ENCODE results near the gene SSR4. TPM values are rescaled to one million over a fixed set of nuclear protein-coding genes. Genes with fewer than 3 reads are reported as not detected.

SSR4 gene
- total and polyA plus RNA-seq, 4 donors: 125 to 459 (median 304) TPM

DNA sequence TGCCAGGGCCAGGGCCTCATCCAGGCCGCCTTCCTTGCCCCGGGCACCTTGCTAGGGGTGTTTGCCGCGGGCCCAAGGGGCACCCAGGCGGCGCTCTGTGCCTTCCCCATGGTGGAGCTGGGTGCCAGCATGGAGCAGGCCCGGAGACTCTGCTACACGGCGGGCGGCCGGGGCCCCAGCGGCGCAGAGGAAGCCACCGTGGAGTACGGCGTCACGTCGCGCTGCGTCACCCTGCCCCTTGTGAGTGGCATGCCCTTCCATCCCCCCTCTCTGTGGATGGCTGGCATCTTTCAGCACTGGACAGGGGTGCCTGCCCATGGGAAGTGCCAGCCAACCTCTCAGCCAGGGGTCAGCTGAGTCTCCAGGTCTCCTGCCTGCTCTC, 26.8 kb upstream of the SSR4 start:
- Histone ChIP-seq H3K36me3 (ENCODE audit: control insufficient read depth in 4 of 4, insufficient read depth in 3 of 4, low read depth in 1 of 4, low read length in 3 of 4) (no peaks in the 10 kb centered on the region), H3K9me3 (ENCODE audit: control insufficient read depth in 4 of 4, low read length in 3 of 4) (no peaks in the 10 kb centered on the region), H3K27ac (ENCODE audit: low read depth in 1 of 2, low read length in 2 of 2) (no peak overlapping the region), H3K9ac (ENCODE audit: low read depth in 1 of 2, low read length in 2 of 2) (no peak overlapping the region), H3K4me1 (ENCODE audit: control insufficient read depth in 4 of 4, insufficient read depth in 4 of 4, low read length in 3 of 4) (peaks cover 0 to 7% (median 0%) of the 10 kb centered on the region in 4 donors), H3K27me3 (ENCODE audit: control insufficient read depth in 4 of 4, insufficient read depth in 4 of 4, low read length in 3 of 4) (no peaks in the 10 kb centered on the region), H3K4me3 (ENCODE audit: low read depth in 1 of 3, low read length in 3 of 3) (no peak overlapping the region)
- 94% methylated on average over 20 of the region's 20 CpGs for WGBS
- DNase-seq (ENCODE audit: low spot score): no peak
- TF ChIP-seq SP1 (IDR thresholded peaks at IDR 0.05) (no peak), JUND (IDR thresholded peaks at IDR 0.05) (no peak), HNF4A (conservative IDR thresholded peaks at IDR 0.05) (no peak), YY1 (IDR thresholded peaks at IDR 0.05) (no peak), ZBTB33 (IDR thresholded peaks at IDR 0.05) (no peak), RXRA (IDR thresholded peaks at IDR 0.05) (no peak), TAF1 (conservative IDR thresholded peaks at IDR 0.05) (no peak), ATF3 (IDR thresholded peaks at IDR 0.05) (no peak), HNF4G (IDR thresholded peaks at IDR 0.05) (no peak), RAD21 (IDR thresholded peaks at IDR 0.05) (no peak), EGR1 (IDR thresholded peaks at IDR 0.05; ENCODE audit: low read depth in 2 of 2) (no peak), CTCF (IDR thresholded peaks at IDR 0.05; ENCODE audit: low read depth, low read length, missing input control) (no peak), FOXA1 (IDR thresholded peaks at IDR 0.05) (no peak), NR2F2 (IDR thresholded peaks at IDR 0.05) (no peak), FOXA2 (IDR thresholded peaks at IDR 0.05) (no peak), GABPA (IDR thresholded peaks at IDR 0.05 in 1 of 2, conservative IDR thresholded peaks at IDR 0.05 in 1 of 2) (no peak)
- TF ChIP-seq, protein P1, sequence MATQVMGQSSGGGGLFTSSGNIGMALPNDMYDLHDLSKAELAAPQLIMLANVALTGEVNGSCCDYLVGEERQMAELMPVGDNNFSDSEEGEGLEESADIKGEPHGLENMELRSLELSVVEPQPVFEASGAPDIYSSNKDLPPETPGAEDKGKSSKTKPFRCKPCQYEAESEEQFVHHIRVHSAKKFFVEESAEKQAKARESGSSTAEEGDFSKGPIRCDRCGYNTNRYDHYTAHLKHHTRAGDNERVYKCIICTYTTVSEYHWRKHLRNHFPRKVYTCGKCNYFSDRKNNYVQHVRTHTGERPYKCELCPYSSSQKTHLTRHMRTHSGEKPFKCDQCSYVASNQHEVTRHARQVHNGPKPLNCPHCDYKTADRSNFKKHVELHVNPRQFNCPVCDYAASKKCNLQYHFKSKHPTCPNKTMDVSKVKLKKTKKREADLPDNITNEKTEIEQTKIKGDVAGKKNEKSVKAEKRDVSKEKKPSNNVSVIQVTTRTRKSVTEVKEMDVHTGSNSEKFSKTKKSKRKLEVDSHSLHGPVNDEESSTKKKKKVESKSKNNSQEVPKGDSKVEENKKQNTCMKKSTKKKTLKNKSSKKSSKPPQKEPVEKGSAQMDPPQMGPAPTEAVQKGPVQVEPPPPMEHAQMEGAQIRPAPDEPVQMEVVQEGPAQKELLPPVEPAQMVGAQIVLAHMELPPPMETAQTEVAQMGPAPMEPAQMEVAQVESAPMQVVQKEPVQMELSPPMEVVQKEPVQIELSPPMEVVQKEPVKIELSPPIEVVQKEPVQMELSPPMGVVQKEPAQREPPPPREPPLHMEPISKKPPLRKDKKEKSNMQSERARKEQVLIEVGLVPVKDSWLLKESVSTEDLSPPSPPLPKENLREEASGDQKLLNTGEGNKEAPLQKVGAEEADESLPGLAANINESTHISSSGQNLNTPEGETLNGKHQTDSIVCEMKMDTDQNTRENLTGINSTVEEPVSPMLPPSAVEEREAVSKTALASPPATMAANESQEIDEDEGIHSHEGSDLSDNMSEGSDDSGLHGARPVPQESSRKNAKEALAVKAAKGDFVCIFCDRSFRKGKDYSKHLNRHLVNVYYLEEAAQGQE (IDR thresholded peaks at IDR 0.05): no peak
- TF ChIP-seq, protein P2, sequence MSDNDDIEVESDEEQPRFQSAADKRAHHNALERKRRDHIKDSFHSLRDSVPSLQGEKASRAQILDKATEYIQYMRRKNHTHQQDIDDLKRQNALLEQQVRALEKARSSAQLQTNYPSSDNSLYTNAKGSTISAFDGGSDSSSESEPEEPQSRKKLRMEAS (IDR thresholded peaks at IDR 0.05): no peak

Data from liver (tissue), 9 donors.